HepG2 (cell line): ENCODE data around the gene GK. TPM values are rescaled to one million over a fixed set of nuclear protein-coding genes. Genes with fewer than 3 reads are reported as not detected.

Source experiments
- CBX2 ChIP-seq, 2 experiments: fragments of 200-600 bp in 1 of 2; sonication (generic); formaldehyde crosslinking in 1 of 2; IDR thresholded peaks; 2 replicates each; pipeline versions ENCODE4 v1.7.0 to v1.8.1; 2018 to 2022; ENCODE audit warnings: low read depth in 2 of 2, low read length in 1 of 2, mild to moderate bottlenecking in 1 of 2, missing genetic modification reagents in 1 of 2
- CCAR2 ChIP-seq: fragments of 200-400 bp; formaldehyde crosslinking; optimal IDR thresholded peaks from 2 replicates; pipeline ENCODE3; 2018; ENCODE audit warnings: low read depth, mild to moderate bottlenecking, low read length, moderate library complexity
- CENPT ChIP-seq: sonication (generic); formaldehyde crosslinking; IDR thresholded peaks from 2 replicates; pipeline ENCODE4 v1.8.0; 2022; ENCODE audit warnings: low read depth, mild to moderate bottlenecking, moderate library complexity, missing genetic modification reagents
- EHMT2 ChIP-seq: fragments of 200-600 bp; sonication (generic); IDR thresholded peaks from 2 replicates; pipeline ENCODE4 v1.7.0; 2017; ENCODE audit warnings: antibody characterized with exemption, low read depth, low read length, borderline replicate concordance
- HDAC1 ChIP-seq: sonication (generic); formaldehyde crosslinking; IDR thresholded peaks from 2 replicates; pipeline ENCODE4 v1.5.1; 2020; ENCODE audit warnings: mild to moderate bottlenecking, missing genetic modification reagents
- KDM5B ChIP-seq: sonication (generic); formaldehyde crosslinking; IDR thresholded peaks from 2 replicates; pipeline ENCODE4 v1.4.0; 2020; ENCODE audit warnings: missing genetic modification reagents, mild to moderate bottlenecking, borderline replicate concordance
- MAF1 ChIP-seq: sonication (generic); formaldehyde crosslinking; IDR thresholded peaks from 2 replicates; pipeline ENCODE4 v1.5.0; 2020; ENCODE audit warnings: missing genetic modification reagents, borderline replicate concordance
- PAX8 ChIP-seq: sonication (generic); formaldehyde crosslinking; IDR thresholded peaks from 2 replicates; pipeline ENCODE4 v1.8.0; 2022; ENCODE audit warnings: mild to moderate bottlenecking, missing genetic modification reagents, borderline replicate concordance
- RFX5 ChIP-seq: IDR thresholded peaks from 2 replicates; pipeline ENCODE4 v1.6.1; 2011; ENCODE audit warnings: low read depth, low read length, improper control_type of control experiment
- SKI ChIP-seq: fragments of 450-650 bp; IDR thresholded peaks from one replicate; pipeline ENCODE4 v1.6.1; 2018; ENCODE audit warnings: mild to moderate bottlenecking; ENCODE audit not compliant: partially characterized antibody
- ZFX ChIP-seq: sonication (generic); formaldehyde crosslinking; IDR thresholded peaks from 2 replicates; pipeline ENCODE4 v1.4.0; 2020; ENCODE audit warnings: mild to moderate bottlenecking, low read depth, missing genetic modification reagents, moderate library complexity
- ZFY ChIP-seq: sonication (generic); formaldehyde crosslinking; IDR thresholded peaks from 2 replicates; pipeline ENCODE4 v1.4.0; 2020; ENCODE audit warnings: missing genetic modification reagents
- ZIK1 ChIP-seq: sonication (generic); formaldehyde crosslinking; IDR thresholded peaks from 2 replicates; pipeline ENCODE4 v1.5.0; 2020; ENCODE audit warnings: mild to moderate bottlenecking, low read depth, missing genetic modification reagents, borderline replicate concordance
- ZNF317 ChIP-seq: sonication (generic); formaldehyde crosslinking; IDR thresholded peaks from 2 replicates; pipeline ENCODE4 v1.5.0; 2020; ENCODE audit warnings: mild to moderate bottlenecking, missing genetic modification reagents
- ZNF326 ChIP-seq: sonication (generic); formaldehyde crosslinking; IDR thresholded peaks from 2 replicates; pipeline ENCODE4 v1.4.0; 2020; ENCODE audit warnings: missing genetic modification reagents, borderline replicate concordance
- ZNF34 ChIP-seq: sonication (generic); formaldehyde crosslinking; IDR thresholded peaks from 2 replicates; pipeline ENCODE4 v1.4.0; 2020; ENCODE audit warnings: mild to moderate bottlenecking, missing genetic modification reagents, borderline replicate concordance
- ZNF563 ChIP-seq: sonication (generic); formaldehyde crosslinking; IDR thresholded peaks from 2 replicates; pipeline ENCODE4 v1.8.0; 2022; ENCODE audit warnings: mild to moderate bottlenecking, moderate library complexity, missing genetic modification reagents
- ZNF790 ChIP-seq: sonication (generic); formaldehyde crosslinking; IDR thresholded peaks from 2 replicates; pipeline ENCODE4 v1.8.0; 2022; ENCODE audit warnings: missing genetic modification reagents, mild to moderate bottlenecking, borderline replicate concordance
- polyA plus RNA-seq, 8 experiments: library from polyadenylated mRNA; depleted of rRNA in 3 of 8; stranded (reverse) in 7 of 8; unstranded in 1 of 8; fragments of >200 nt; fragmentation: Illumina TruSeq in 4 of 8; extraction: Trizol in 4 of 8; gene quantifications; 2 replicates each; pipeline versions ENCODE4 v1.2.1 to v1.2.3, GENCODE V29; 2011 to 2016; ENCODE audit warnings: low read depth in 4 of 8, missing spikeins in 1 of 8, mixed read lengths in 1 of 8; ENCODE audit not compliant: insufficient read depth in 1 of 8
- total RNA-seq, 5 experiments: library from RNA; depleted of rRNA; stranded (reverse); fragments of >200 nt; fragmentation: Illumina TruSeq; extraction: Trizol; gene quantifications; 2 replicates each; pipeline ENCODE4 v1.2.3, GENCODE V29; 2016; ENCODE audit warnings: low read depth in 1 of 5
- TF ChIP-seq, protein P1 (sequence below): IDR thresholded peaks from 2 replicates; pipeline ENCODE4 v1.6.1; 2016; ENCODE audit warnings: missing biosample characterization, missing genetic modification reagents, low read depth
- TF ChIP-seq, protein P2 (sequence below): sonication (generic); formaldehyde crosslinking; IDR thresholded peaks from 2 replicates; pipeline ENCODE4 v1.5.1; 2020; ENCODE audit warnings: mild to moderate bottlenecking, missing genetic modification reagents, moderate library complexity

GK gene
- total and polyA plus RNA-seq, 2 of the 13 experiments (the other 11 are each of a cell fraction or from before 2014, with no cell fraction given): 64.2 to 265 TPM

DNA sequence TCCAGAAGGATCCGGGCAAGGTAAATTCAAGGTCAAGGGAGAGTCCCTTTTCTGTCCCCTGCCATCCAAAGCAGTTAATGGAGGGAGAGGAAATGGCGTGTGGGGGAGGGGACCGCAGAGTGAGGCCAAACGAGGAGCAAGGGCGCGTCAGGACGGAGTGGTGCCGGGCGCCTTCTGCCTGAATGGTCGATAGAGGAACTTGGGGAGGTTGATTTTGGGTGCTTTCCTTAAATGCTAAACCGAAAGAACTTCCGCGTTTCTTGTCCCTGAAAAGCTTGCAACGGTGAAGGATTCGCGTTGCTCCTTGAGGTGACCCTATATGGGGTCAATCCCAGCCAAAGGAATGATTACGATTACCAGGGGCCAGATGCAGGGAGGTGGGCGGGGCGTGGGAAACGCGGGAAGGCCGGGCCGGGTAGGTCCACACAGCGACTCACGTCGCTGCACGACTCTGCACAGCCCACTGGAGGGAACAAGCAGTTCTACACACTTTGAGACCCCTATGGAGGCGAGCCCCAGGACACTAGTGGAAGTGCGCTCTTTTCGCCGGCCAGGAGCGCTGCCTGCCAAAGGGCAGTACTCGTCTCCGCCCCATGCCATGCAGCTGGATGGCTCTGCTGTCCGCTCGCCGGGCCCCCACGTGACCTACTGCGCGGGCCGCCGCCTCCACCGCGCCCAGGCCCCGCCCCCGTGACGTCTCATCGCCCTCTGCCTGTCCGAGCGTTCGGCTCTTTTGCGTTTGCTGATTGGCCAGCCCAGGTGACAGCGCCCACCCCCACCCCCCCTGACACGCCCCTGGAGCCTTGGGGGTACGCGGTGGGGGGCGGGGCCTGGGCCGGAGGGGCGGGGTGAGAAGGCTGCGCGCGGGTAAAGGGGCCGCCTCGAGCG, 452 bp upstream of the GK start (continued):
- TF ChIP-seq ZNF317 (CRISPR knock-in tag) (0 out of 2 replicates have a peak, but pooled peaks have one; percentile 39), ZFX (CRISPR knock-in tag) (peak; percentile 14; the same call in 1 of the 2 replicates), CENPT (CRISPR knock-in tag) (no peak), EHMT2 (no peak), KDM5B (CRISPR knock-in tag) (peak; percentile 72; the same call in 1 of the 2 replicates), SKI (peak; percentile 9), CCAR2 (no peak), ZNF326 (CRISPR knock-in tag) (no peak), ZIK1 (no peak), ZNF34 (no peak), CBX2 (IDR thresholded peaks at IDR 0.05; ENCODE audit: low read depth, low read length) (no peak), CBX2 (CRISPR knock-in tag; IDR thresholded peaks at IDR 0.05; ENCODE audit: low read depth) (no peak), ZNF790 (CRISPR knock-in tag) (no peak), HDAC1 (CRISPR knock-in tag) (peak; percentile 27), MAF1 (no peak), ZFY (no peak), ZNF563 (peak; percentile 57; the same call in 1 of the 2 replicates), PAX8 (no peak), RFX5 (no peak)
- TF ChIP-seq, protein P1, sequence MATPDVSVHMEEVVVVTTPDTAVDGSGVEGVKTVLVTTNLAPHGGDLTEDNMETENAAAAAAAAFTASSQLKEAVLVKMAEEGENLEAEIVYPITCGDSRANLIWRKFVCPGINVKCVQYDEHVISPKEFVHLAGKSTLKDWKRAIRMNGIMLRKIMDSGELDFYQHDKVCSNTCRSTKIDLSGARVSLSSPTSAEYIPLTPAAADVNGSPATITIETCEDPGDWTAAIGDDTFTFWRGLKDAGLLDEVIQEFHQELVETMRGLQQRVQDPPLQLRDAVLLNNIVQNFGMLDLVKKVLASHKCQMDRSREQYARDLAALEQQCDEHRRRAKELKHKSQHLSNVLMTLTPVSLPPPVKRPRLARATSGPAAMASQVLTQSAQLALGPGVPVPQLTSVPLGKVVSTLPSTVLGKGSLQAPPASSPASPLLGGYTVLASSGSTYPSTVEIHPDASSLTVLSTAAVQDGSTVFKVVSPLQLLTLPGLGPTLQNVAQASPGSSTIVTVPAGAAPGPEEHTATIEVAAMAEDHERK (CRISPR knock-in tag): no peak
- TF ChIP-seq, protein P2, sequence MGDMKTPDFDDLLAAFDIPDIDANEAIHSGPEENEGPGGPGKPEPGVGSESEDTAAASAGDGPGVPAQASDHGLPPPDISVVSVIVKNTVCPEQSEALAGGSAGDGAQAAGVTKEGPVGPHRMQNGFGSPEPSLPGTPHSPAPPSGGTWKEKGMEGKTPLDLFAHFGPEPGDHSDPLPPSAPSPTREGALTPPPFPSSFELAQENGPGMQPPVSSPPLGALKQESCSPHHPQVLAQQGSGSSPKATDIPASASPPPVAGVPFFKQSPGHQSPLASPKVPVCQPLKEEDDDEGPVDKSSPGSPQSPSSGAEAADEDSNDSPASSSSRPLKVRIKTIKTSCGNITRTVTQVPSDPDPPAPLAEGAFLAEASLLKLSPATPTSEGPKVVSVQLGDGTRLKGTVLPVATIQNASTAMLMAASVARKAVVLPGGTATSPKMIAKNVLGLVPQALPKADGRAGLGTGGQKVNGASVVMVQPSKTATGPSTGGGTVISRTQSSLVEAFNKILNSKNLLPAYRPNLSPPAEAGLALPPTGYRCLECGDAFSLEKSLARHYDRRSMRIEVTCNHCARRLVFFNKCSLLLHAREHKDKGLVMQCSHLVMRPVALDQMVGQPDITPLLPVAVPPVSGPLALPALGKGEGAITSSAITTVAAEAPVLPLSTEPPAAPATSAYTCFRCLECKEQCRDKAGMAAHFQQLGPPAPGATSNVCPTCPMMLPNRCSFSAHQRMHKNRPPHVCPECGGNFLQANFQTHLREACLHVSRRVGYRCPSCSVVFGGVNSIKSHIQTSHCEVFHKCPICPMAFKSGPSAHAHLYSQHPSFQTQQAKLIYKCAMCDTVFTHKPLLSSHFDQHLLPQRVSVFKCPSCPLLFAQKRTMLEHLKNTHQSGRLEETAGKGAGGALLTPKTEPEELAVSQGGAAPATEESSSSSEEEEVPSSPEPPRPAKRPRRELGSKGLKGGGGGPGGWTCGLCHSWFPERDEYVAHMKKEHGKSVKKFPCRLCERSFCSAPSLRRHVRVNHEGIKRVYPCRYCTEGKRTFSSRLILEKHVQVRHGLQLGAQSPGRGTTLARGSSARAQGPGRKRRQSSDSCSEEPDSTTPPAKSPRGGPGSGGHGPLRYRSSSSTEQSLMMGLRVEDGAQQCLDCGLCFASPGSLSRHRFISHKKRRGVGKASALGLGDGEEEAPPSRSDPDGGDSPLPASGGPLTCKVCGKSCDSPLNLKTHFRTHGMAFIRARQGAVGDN (CRISPR knock-in tag): peak; percentile 93
